CD4-positive, alpha-beta T cell (primary cell): ENCODE results near the gene GOLGA1. TPM values are rescaled to one million over a fixed set of nuclear protein-coding genes. Genes with fewer than 3 reads are reported as not detected.

Experiments used
- ATAC-seq: fragments of 200-7000 bp; cut with Tn5 transposase; one replicate; pipeline ENCODE4 v1.10.0; 2022; ENCODE audit warnings: mild to moderate bottlenecking; ENCODE audit not compliant: poor library complexity
- CTCF ChIA-PET: fragments of 350-600 bp; sonication (Branson Sonifier 250); formaldehyde crosslinking; loops from one replicate; lab custom pipeline; 2021; ENCODE audit warnings: antibody characterized with exemption, inconsistent platforms; lab: Charles Lee
- POLR2A ChIA-PET: fragments of 350-600 bp; sonication (Branson Sonifier 250); formaldehyde crosslinking; loops from one replicate; lab custom pipeline; 2021; ENCODE audit warnings: antibody characterized with exemption, inconsistent platforms; lab: Charles Lee
- DNase-seq, 14 experiments: peaks; one replicate each; pipeline ENCODE4 v3.0.0-alpha.2; 2013 to 2020; ENCODE audit warnings: mixed read lengths in 2 of 14
- H3K27ac ChIP-seq, 2 donors: one replicate each; pipeline versions ENCODE4 v1.5.1 to v1.7.0; 2013; ENCODE audit warnings: low read length in 2 of 2, low read depth in 1 of 2, mild to moderate bottlenecking in 1 of 2
- H3K27me3 ChIP-seq, 2 experiments: 1 replicate in 1 of 2; 2 replicates in 1 of 2; pipeline versions ENCODE4 v1.6.1 to v1.7.0; 2013; ENCODE audit warnings: low read length in 2 of 2, control low read depth in 1 of 2, mild to moderate bottlenecking in 1 of 2, moderate library complexity in 1 of 2; ENCODE audit not compliant: insufficient read depth in 2 of 2, control insufficient read depth in 1 of 2
- H3K36me3 ChIP-seq: one replicate; pipeline ENCODE4 v1.6.1; 2013; ENCODE audit warnings: low read length, control low read depth; ENCODE audit not compliant: insufficient read depth
- H3K4me1 ChIP-seq: one replicate; pipeline ENCODE4 v1.6.1; 2013; ENCODE audit warnings: low read length, control low read depth; ENCODE audit not compliant: insufficient read depth
- H3K4me3 ChIP-seq: one replicate; pipeline ENCODE4 v1.5.1; 2013; ENCODE audit warnings: mild to moderate bottlenecking, low read length, moderate library complexity
- H3K9me3 ChIP-seq, 2 experiments: 1 replicate in 1 of 2; 2 replicates in 1 of 2; pipeline versions ENCODE4 v1.6.1 to v1.7.0; 2013; ENCODE audit warnings: low read length in 2 of 2, mild to moderate bottlenecking in 2 of 2, control low read depth in 1 of 2, moderate library complexity in 1 of 2; ENCODE audit not compliant: control insufficient read depth in 1 of 2, insufficient read depth in 1 of 2
- H3K27ac Mint-ChIP-seq: one replicate; pipeline ENCODE4 v1.8.0; 2020; ENCODE audit warnings: mixed read lengths
- H3K27me3 Mint-ChIP-seq: one replicate; pipeline ENCODE4 v1.8.0; 2021; ENCODE audit warnings: mixed read lengths
- H3K36me3 Mint-ChIP-seq: one replicate; pipeline ENCODE4 v1.8.0; 2021; ENCODE audit warnings: low read depth, mixed read lengths
- H3K4me1 Mint-ChIP-seq: one replicate; pipeline ENCODE4 v1.8.0; 2021; ENCODE audit warnings: low read depth, mixed read lengths
- H3K4me3 Mint-ChIP-seq: one replicate; pipeline ENCODE4 v1.8.0; 2020; ENCODE audit warnings: mild to moderate bottlenecking, mixed read lengths
- H3K9me3 Mint-ChIP-seq: one replicate; pipeline ENCODE4 v1.8.0; 2020; ENCODE audit warnings: mixed read lengths
- CTCF ChIP-seq: fragments of 200-600 bp; IDR thresholded peaks from one replicate; pipeline ENCODE4 v1.8.0; 2022; ENCODE audit warnings: antibody characterized with exemption, mild to moderate bottlenecking
- intact Hi-C, 2 experiments: fragments of 100-400 bp; cut with DNase I in 1 of 2; cut with micrococcal nuclease in 1 of 2; formaldehyde crosslinking; loops; one replicate each; pipeline versions ENCODE4 v1.15.1 to v1.9.0; 2023 to 2025; cut with DNase I, micrococcal nuclease
- total RNA-seq, 174 experiments: library from RNA in 2 of 174; stranded (reverse) in 2 of 174; gene quantifications; one replicate each; pipeline ENCODE4 v1.2.3 and lab custom pipeline; 2021 to 2026

Gene GOLGA1
- total RNA-seq, 2 experiments from 2014 or later, result 12.9 to 22.2 TPM

GRCh38 chr9:124861342-124862229 is 79.3 kb downstream of the GOLGA1 start, which contains the start of the genes ARPC5L and RPL35:
Gene ARPC5L, plus strand, starts transcription at chr9:124862130. Its CDS starts 7,161 bp downstream, at chr9:124869291.
Gene RPL35, minus strand, starts transcription at chr9:124861957. Its CDS starts 45 bp downstream, at chr9:124861912.
- H3K27me3 ChIP-seq, result no peaks in the 10 kb centered on the region
- H3K9me3 Mint-ChIP-seq, result no peaks in the 10 kb centered on the region
- H3K4me3 Mint-ChIP-seq, result peak within 1 kb of the TSS; percentile 96
- peaks cover 45% of the 10 kb centered on the region for H3K36me3 ChIP-seq
- peak; percentile 92 for ATAC-seq
- H3K27me3 Mint-ChIP-seq, result no peaks in the 10 kb centered on the region
- H3K4me3 ChIP-seq, result peak within 1 kb of the TSS; percentile 89
- ChIA-PET POLR2A (interaction anchor here (0.6 to 2.9 kb wide), 19 partner anchors 7 to 400 kb away, joined by 3 to 21 read pairs (median 4); partner anchors contain the start of genes GAPVD1, GOLGA1, HSPA5 and NR6A1), CTCF (interaction anchor here (0.6 to 2.4 kb wide), 8 partner anchors 9 to 1544 kb away, joined by 3 to 33 read pairs (median 6); partner anchors contain the start of genes NR6A1 and WDR38)
- peak within 1 kb of the TSS; percentile 92 for H3K27ac Mint-ChIP-seq
- peak; percentile 91 to 98 (median 95) for DNase-seq
- peaks cover 38% of the 10 kb centered on the region for H3K4me1 Mint-ChIP-seq
- peaks cover 0 to 3% of the 10 kb centered on the region in 2 experiments for H3K9me3 ChIP-seq
- peak within 1 kb of the TSS; percentile 89 to 92 for H3K27ac ChIP-seq
- intact Hi-C loops, result loop anchor here (1.0 to 10.0 kb wide), 5 partner anchors 81 to 383 kb away; partner anchors contain the start of genes GOLGA1 (in 1 of the 2), HSPA5 (in 1 of the 2), NR6A1 (in 1 of the 2) and SCAI (in 1 of the 2)
- peaks cover 46% of the 10 kb centered on the region for H3K4me1 ChIP-seq
- H3K36me3 Mint-ChIP-seq, result peaks cover 53% of the 10 kb centered on the region
- TF ChIP-seq CTCF, result peak; percentile 23

- peaks cover 45% of the 10 kb centered on the region for H3K36me3 ChIP-seq
- peaks cover 46% of the 10 kb centered on the region for H3K4me1 ChIP-seq
- H3K4me3 ChIP-seq, result peak overlapping the region; percentile 89
- Mint-ChIP-seq H3K27me3 (no peaks in the 10 kb centered on the region), H3K9me3 (no peaks in the 10 kb centered on the region), H3K4me1 (peaks cover 38% of the 10 kb centered on the region), H3K27ac (peak overlapping the region; percentile 92), H3K36me3 (peaks cover 53% of the 10 kb centered on the region), H3K4me3 (peak overlapping the region; percentile 96)
- H3K27ac ChIP-seq, result peak overlapping the region; percentile 89
- CTCF ChIA-PET, result interaction anchor here (0.6 to 2.4 kb wide), 8 partner anchors 8 to 1544 kb away, joined by 3 to 33 read pairs (median 6); partner anchors contain the start of genes NR6A1 and WDR38
- intact Hi-C loops, result loop anchor here (1.0 to 10.0 kb wide), 5 partner anchors 82 to 384 kb away; partner anchors contain the start of genes GOLGA1 (in 1 of the 2), HSPA5 (in 1 of the 2), NR6A1 (in 1 of the 2) and SCAI (in 1 of the 2)
- DNase-seq (peak in 1 of 14 experiments; percentile 21), ATAC-seq (no peak)
- H3K27me3 ChIP-seq, result no peaks in the 10 kb centered on the region
- H3K9me3 ChIP-seq, result peaks cover 0 to 3% of the 10 kb centered on the region in 2 experiments
- TF ChIP-seq CTCF, result no peak
- POLR2A ChIA-PET, result interaction anchor here (0.6 to 2.9 kb wide), 11 partner anchors 8 to 265 kb away, joined by 3 to 21 read pairs (median 4); partner anchors contain the start of genes GOLGA1, NR6A1 and WDR38
Observed at GRCh38 chr9:124860582-124861341, 80.1 kb downstream of the GOLGA1 start.
